HUES6 (cell line): ENCODE results near the gene TGIF1.
"Not testable (repeated sequence)": the region's sequence is repeated elsewhere in the genome, so short reads cannot be mapped to it uniquely, and the experiment has no call there.

Experiments
- H3K27ac ChIP-seq: 2 replicates; pipeline ENCODE4 v1.7.0; 2013; ENCODE audit warnings: low read depth, mild to moderate bottlenecking, low read length, inconsistent platforms
- H3K27me3 ChIP-seq: 2 replicates; pipeline ENCODE4 v1.6.1; 2013; ENCODE audit warnings: low read length; ENCODE audit not compliant: control insufficient read depth, insufficient read depth
- H3K36me3 ChIP-seq: 2 replicates; pipeline ENCODE4 v1.6.1; 2013; ENCODE audit warnings: low read length; ENCODE audit not compliant: control insufficient read depth, insufficient read depth
- H3K4me1 ChIP-seq: 2 replicates; pipeline ENCODE4 v1.6.1; 2013; ENCODE audit warnings: low read length; ENCODE audit not compliant: control insufficient read depth, insufficient read depth
- H3K4me3 ChIP-seq: 2 replicates; pipeline ENCODE4 v1.5.1; 2013; ENCODE audit warnings: low read depth, low read length
- H3K9ac ChIP-seq: one replicate; pipeline ENCODE4 v1.6.1; 2013; ENCODE audit warnings: mild to moderate bottlenecking, low read length
- H3K9me3 ChIP-seq: 2 replicates; pipeline ENCODE4 v1.6.1; 2013; ENCODE audit warnings: low read depth, low read length; ENCODE audit not compliant: control insufficient read depth, insufficient read depth

Gene TGIF1

GRCh38 chr18:3471141-3471648 lies 21.2 kb downstream of the TGIF1 start:
- Histone ChIP-seq H3K36me3 (no peaks in the 10 kb centered on the region), H3K9ac (no peak overlapping the region), H3K4me3 (no peak overlapping the region), H3K27me3 (no peaks in the 10 kb centered on the region), H3K9me3 (peaks cover 15% of the 10 kb centered on the region), H3K4me1 (peaks cover 22% of the 10 kb centered on the region), H3K27ac (no peak overlapping the region)

DNA sequence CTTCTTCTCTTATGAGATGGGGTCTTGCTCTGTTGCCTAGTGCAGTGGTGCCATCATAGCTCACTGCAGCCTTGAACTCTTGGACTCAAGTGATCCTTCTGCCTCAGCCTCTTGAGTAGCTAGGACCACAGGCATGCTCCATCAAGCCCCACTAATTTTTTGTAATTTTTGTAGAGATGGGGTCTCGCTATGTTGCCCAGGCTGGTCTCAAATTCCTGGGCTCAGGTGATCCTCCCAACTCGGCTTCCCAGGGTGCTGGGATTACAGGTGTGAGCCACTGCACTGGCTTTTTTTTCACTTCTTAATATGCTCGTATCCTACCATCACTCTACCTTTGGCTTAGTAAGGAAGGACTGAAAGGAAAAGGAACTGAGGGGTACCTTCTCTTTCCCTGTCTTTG lies 22.1 kb downstream of the TGIF1 start:
- not testable (repeated sequence) for H3K4me3 ChIP-seq, H3K36me3 ChIP-seq, H3K9ac ChIP-seq, H3K27me3 ChIP-seq, H3K27ac ChIP-seq
- Histone ChIP-seq H3K4me1 (peaks cover 13% of the 10 kb centered on the region), H3K9me3 (peaks cover 15% of the 10 kb centered on the region)

- Histone ChIP-seq H3K9ac (no peak overlapping the region), H3K27me3 (no peaks in the 10 kb centered on the region), H3K4me3 (no peak overlapping the region), H3K4me1 (peaks cover 10% of the 10 kb centered on the region), H3K27ac (no peak overlapping the region), H3K9me3 (peaks cover 15% of the 10 kb centered on the region), H3K36me3 (no peaks in the 10 kb centered on the region)
These were observed 22.9 kb downstream of the TGIF1 start for GRCh38 chr18:3472681-3473544.

GRCh38 chr18:3478262-3478978 lies 28.4 kb downstream of the TGIF1 start:
- H3K9ac ChIP-seq = no peak overlapping the region
- H3K27ac ChIP-seq = no peak overlapping the region
- peaks cover 15% of the 10 kb centered on the region for H3K9me3 ChIP-seq
- no peaks in the 10 kb centered on the region for H3K36me3 ChIP-seq
- H3K27me3 ChIP-seq = no peaks in the 10 kb centered on the region
- no peak overlapping the region for H3K4me3 ChIP-seq
- peaks cover 11% of the 10 kb centered on the region for H3K4me1 ChIP-seq

DNA sequence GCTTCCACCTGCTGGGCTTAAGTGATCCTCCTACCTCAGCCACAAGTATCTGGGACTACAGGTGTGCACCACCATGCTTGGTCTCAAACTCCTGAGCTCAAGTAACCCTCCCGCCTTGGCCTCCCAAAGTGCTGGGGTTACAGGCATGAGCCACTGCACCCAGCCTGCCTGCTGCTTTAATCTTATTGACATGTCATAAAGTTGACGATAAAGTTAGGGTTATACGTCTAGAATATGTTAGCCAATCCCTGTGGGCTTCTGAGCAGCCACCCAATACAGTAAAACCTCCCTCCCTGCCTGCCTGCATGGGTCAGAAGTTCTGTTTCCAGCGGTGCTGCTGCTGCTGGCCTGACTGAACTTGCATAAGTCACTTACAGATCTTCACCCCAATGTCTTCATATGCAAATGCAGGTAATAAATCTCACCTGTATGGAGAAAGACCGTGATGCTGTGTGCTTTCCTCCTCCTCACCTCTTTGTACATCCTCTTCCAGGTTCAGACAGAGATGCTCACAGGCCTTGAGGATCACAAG lies 30.1 kb downstream of the TGIF1 start:
- peaks cover 11% of the 10 kb centered on the region for H3K4me1 ChIP-seq

DNA sequence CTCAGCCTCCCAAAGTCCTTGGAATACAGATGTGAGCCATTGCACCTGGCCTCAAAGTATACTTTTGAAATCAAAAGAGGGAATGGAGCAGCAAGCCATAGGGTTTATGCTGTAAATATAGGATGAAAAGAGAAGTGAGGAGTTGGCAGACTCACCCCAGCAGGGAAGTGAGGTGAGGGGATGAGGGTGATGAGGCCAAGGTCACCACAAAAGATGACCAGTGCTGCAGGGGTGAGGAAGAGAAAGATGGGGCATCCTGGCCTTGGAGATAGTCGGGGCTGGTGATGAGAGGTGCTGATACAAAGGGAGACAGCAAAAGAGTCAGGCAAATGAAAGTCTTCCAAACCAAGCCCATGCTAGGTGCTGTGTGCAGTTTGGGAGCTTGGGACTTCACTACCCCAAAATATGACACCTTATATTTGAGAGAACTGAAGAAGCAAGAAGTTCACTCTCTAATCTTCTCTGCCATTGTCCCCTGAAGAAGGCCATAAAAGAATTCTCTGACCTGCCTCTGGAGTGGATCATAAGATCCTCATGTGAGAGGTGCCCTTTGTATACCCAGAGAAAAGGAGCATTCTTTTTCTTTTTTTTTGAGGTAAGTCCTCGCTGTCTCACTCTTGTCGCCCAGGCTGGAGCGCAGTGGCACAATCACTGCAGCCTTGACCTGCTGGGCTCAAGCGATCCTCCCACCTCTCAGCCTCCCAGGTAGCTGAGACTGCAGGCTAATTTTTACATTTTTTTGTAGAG lies 31.0 kb downstream of the TGIF1 start:
- Histone ChIP-seq H3K27me3 (no peaks in the 10 kb centered on the region), H3K36me3 (no peaks in the 10 kb centered on the region), H3K9ac (no peak overlapping the region), H3K4me3 (no peak overlapping the region), H3K27ac (no peak overlapping the region), H3K4me1 (peaks cover 11% of the 10 kb centered on the region), H3K9me3 (no peaks in the 10 kb centered on the region)

More for the DNA sequence above, 30.1 kb downstream of the TGIF1 start:
- Histone ChIP-seq H3K9me3 (peaks cover 3% of the 10 kb centered on the region), H3K27me3 (no peaks in the 10 kb centered on the region), H3K36me3 (no peaks in the 10 kb centered on the region), H3K27ac (no peak overlapping the region), H3K4me3 (no peak overlapping the region), H3K9ac (no peak overlapping the region)

- H3K4me3 ChIP-seq = no peak overlapping the region
- peaks cover 11% of the 10 kb centered on the region for H3K4me1 ChIP-seq
- H3K36me3 ChIP-seq = no peaks in the 10 kb centered on the region
- H3K27me3 ChIP-seq = no peaks in the 10 kb centered on the region
- H3K9me3 ChIP-seq = no peaks in the 10 kb centered on the region
- H3K9ac ChIP-seq = no peak overlapping the region
- no peak overlapping the region for H3K27ac ChIP-seq
These were observed 31.8 kb downstream of the TGIF1 start for GRCh38 chr18:3481696-3482210.

- Histone ChIP-seq H3K27ac (no peak overlapping the region), H3K27me3 (no peaks in the 10 kb centered on the region), H3K4me1 (peaks cover 11% of the 10 kb centered on the region), H3K36me3 (no peaks in the 10 kb centered on the region), H3K4me3 (no peak overlapping the region), H3K9ac (no peak overlapping the region), H3K9me3 (no peaks in the 10 kb centered on the region)
These were observed 32.3 kb downstream of the TGIF1 start for GRCh38 chr18:3482258-3482657.

DNA sequence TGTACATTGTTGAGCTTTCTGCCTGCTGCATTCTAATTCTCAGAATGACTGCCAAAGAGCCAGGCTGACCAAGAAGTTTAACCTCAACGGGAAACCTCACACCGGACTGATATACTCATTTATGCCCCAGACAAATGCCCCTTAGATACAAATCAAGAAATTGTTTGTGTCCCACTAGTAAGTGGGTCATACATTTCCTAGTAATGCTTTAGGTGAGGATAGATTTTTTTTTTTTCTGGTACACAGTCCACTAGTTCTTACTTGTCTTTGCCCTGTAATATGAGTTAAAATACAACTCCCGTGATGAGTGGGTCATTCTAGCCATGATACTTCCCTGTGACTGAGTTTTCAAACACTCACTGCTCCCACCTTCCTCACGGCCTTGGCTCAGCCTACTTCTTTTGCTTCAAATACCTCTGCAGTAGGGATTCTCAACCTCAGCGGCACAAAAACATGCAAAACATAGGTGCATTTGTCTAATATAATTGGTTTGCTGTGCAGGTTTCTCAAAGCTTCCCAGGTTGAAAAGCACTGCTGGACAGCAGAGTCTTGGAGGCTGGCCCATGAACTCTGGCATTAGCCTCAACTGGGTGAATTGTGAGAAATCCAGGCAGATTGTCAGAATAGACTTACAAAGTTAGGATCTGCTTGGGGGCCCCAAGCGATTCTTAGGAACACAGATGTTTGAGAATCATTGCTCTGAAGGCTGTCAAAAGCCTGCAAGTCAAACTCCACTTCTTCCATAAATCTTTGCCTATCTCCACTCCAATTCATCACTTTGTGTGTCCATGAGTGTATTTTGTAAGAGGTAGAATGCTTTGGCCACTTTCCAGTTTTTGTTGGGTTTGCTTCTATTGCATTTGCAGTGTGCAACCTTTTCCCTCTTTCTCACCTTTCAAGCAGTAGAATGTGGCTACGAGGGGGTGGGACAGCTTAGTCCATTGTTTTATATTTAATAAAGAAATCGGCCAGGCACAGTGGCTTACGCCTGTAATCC lies 35.5 kb downstream of the TGIF1 start:
- no peak overlapping the region for H3K9ac ChIP-seq

DNA sequence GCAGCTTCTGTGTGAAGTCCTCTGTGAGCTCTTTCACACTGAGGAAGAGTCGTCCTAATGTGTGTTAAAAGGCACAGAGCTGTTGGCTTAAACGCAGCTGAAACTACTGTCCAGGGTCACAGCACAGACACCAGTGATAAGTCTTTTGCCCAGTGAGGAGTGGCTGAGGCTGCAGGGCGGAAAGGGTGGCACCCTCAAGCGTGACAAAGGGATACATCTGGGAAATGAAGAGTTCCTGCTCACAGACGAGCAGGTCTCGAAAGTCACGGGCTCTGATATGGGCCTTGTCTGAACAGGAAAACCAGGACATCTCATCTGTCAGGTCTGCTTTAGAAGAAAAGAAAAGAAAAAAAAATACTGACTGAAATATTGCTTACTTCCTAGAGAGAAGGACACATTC lies 36.5 kb downstream of the TGIF1 start:
- Histone ChIP-seq H3K27me3 (no peaks in the 10 kb centered on the region), H3K9me3 (no peaks in the 10 kb centered on the region), H3K4me3 (no peak overlapping the region), H3K27ac (no peak overlapping the region), H3K9ac (no peak overlapping the region), H3K4me1 (peaks cover 7% of the 10 kb centered on the region), H3K36me3 (no peaks in the 10 kb centered on the region)

More for the DNA sequence above, 35.5 kb downstream of the TGIF1 start:
- Histone ChIP-seq H3K4me1 (peaks cover 11% of the 10 kb centered on the region), H3K36me3 (no peaks in the 10 kb centered on the region), H3K27ac (no peak overlapping the region), H3K4me3 (no peak overlapping the region), H3K9me3 (no peaks in the 10 kb centered on the region), H3K27me3 (no peaks in the 10 kb centered on the region)
